SU-DHL-6 (cell line): ENCODE data around the gene PRKCZ.

ENCODE experiments used
- EZH2phosphoT487 ChIP-seq: fragments of 200-600 bp; sonication (generic), shearing (Covaris generic); conservative IDR thresholded peaks from 2 replicates; pipeline ENCODE4 v1.6.1; 2018; ENCODE audit warnings: mild to moderate bottlenecking, antibody characterized with exemption, low read length, moderate library complexity, mixed read lengths
- TF ChIP-seq, protein P1 (sequence below): fragments of 200-600 bp; sonication (generic); IDR thresholded peaks from one replicate; pipeline ENCODE4 v1.5.1; 2017; ENCODE audit warnings: antibody characterized with exemption, mild to moderate bottlenecking, low read length, moderate library complexity; ENCODE audit not compliant: insufficient read depth, poor library complexity, severe bottlenecking

DNA sequence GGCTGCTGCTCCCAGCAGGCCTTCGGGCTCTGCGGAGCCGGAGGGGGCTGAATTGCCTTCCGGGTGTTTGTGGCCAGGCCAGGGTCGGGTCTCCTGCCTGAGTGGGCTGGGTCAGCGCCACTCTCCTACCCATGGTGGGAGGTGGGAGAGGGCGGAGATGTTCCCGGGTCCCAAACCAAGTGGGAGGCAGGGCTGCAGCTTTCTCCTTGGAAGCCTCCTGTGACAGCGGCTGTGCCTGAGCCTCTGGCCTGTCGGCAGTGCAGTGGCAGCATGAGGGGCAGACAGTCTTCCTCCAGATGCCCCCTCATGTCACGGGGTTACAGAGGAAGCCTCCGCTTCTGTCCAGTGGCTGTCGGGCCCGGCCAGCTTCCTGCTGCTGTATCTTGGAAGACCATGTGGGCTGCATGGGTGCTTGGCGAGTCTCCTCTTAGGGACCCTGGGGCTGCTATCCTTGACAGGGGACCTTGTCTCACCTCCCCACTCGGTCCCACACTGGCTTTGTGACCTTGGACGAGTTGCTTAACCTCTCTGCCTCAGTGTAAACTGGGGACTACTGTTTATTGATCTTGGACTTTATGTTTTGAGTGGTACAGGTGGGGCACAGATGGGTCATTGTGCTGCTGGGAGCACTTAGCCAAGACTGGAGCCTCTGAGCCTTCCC lies 182.2 kb downstream of the PRKCZ start:
- TF ChIP-seq, protein P1, sequence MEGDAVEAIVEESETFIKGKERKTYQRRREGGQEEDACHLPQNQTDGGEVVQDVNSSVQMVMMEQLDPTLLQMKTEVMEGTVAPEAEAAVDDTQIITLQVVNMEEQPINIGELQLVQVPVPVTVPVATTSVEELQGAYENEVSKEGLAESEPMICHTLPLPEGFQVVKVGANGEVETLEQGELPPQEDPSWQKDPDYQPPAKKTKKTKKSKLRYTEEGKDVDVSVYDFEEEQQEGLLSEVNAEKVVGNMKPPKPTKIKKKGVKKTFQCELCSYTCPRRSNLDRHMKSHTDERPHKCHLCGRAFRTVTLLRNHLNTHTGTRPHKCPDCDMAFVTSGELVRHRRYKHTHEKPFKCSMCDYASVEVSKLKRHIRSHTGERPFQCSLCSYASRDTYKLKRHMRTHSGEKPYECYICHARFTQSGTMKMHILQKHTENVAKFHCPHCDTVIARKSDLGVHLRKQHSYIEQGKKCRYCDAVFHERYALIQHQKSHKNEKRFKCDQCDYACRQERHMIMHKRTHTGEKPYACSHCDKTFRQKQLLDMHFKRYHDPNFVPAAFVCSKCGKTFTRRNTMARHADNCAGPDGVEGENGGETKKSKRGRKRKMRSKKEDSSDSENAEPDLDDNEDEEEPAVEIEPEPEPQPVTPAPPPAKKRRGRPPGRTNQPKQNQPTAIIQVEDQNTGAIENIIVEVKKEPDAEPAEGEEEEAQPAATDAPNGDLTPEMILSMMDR = no peak
- no peak for TF ChIP-seq EZH2phosphoT487
